ENCODE data around the gene CLMN. TPM values are rescaled to one million over a fixed set of nuclear protein-coding genes. Genes with fewer than 3 reads are reported as not detected.

CLMN gene
- total RNA-seq, 2 donors from 2014 or later = 3.4 to 4.0 TPM

DNA sequence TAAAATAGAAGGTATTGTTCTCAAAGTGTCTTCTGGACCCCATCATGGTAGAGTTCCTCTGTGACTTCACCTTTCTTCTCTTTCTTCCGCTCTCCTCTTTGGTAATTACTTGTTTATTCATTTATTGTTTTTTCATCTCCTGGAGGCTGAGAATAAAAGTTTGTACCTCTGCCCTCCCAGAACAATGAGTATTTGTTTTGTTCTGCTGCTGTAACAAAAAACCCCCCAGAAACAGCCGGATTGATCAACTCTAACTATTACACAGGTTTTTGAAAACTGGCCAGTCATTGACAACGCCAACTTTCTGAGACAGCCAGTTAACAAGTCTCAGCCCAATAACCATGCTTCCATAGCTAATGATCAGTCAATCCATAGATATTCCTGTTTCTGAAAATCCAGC, 154.2 kb downstream of the CLMN start:
- DNase-seq (ENCODE audit: low spot score) = no peak
- H3K4me1 ChIP-seq = no peaks in the 10 kb centered on the region
- no peaks in the 10 kb centered on the region for H3K27me3 ChIP-seq
- no peaks in the 10 kb centered on the region for H3K9me3 ChIP-seq
- no peaks in the 10 kb centered on the region for H3K36me3 ChIP-seq
- H3K4me3 ChIP-seq = no peak overlapping the region
- TF ChIP-seq, protein P1, sequence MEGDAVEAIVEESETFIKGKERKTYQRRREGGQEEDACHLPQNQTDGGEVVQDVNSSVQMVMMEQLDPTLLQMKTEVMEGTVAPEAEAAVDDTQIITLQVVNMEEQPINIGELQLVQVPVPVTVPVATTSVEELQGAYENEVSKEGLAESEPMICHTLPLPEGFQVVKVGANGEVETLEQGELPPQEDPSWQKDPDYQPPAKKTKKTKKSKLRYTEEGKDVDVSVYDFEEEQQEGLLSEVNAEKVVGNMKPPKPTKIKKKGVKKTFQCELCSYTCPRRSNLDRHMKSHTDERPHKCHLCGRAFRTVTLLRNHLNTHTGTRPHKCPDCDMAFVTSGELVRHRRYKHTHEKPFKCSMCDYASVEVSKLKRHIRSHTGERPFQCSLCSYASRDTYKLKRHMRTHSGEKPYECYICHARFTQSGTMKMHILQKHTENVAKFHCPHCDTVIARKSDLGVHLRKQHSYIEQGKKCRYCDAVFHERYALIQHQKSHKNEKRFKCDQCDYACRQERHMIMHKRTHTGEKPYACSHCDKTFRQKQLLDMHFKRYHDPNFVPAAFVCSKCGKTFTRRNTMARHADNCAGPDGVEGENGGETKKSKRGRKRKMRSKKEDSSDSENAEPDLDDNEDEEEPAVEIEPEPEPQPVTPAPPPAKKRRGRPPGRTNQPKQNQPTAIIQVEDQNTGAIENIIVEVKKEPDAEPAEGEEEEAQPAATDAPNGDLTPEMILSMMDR (IDR thresholded peaks at IDR 0.05) = no peak
- H3K27ac ChIP-seq = no peak overlapping the region

GRCh38 chr14:95164506-95164905, 155.2 kb downstream of the CLMN start:
- no peaks in the 10 kb centered on the region for H3K4me1 ChIP-seq
- TF ChIP-seq, protein P1 (IDR thresholded peaks at IDR 0.05) = no peak
- no peak for DNase-seq (ENCODE audit: low spot score)

DNA sequence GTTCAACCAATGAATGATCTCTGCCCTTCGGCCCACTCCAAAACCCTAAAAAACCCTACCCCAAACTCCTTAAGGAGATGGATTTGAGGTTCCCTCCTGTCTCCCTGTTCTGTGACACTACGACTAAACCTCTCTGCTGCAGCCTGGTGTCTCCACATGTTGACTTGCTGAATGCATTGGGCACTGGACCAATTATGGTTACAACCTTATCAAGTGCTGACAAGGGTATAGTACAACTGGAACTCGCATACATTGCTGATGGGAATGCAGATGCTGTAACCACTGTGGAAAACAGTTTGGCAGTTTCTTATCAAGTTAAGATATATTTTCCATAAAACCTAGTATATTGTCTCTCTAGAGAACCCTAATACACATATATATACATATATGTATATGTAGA, 156.0 kb downstream of the CLMN start:
- H3K27me3 ChIP-seq = no peaks in the 10 kb centered on the region
- no peak for DNase-seq (ENCODE audit: low spot score)
- no peaks in the 10 kb centered on the region for H3K36me3 ChIP-seq
- no peaks in the 10 kb centered on the region for H3K9me3 ChIP-seq
- no peak overlapping the region for H3K27ac ChIP-seq
- TF ChIP-seq, protein P1 (IDR thresholded peaks at IDR 0.05) = no peak
- H3K4me3 ChIP-seq = no peak overlapping the region
- H3K4me1 ChIP-seq = peaks cover 0 to 2% of the 10 kb centered on the region in 2 donors

More at GRCh38 chr14:95164506-95164905, 155.2 kb downstream of the CLMN start:
- H3K27ac ChIP-seq = no peak overlapping the region
- no peaks in the 10 kb centered on the region for H3K27me3 ChIP-seq
- no peaks in the 10 kb centered on the region for H3K9me3 ChIP-seq
- H3K4me3 ChIP-seq = no peak overlapping the region
- no peaks in the 10 kb centered on the region for H3K36me3 ChIP-seq

- Histone ChIP-seq H3K4me1 (peaks cover 0 to 7% of the 10 kb centered on the region in 2 donors), H3K27ac (no peak overlapping the region)
- TF ChIP-seq, protein P1 (IDR thresholded peaks at IDR 0.05) = no peak
Measured at GRCh38 chr14:95163132-95163531, 156.6 kb downstream of the CLMN start.

DNA sequence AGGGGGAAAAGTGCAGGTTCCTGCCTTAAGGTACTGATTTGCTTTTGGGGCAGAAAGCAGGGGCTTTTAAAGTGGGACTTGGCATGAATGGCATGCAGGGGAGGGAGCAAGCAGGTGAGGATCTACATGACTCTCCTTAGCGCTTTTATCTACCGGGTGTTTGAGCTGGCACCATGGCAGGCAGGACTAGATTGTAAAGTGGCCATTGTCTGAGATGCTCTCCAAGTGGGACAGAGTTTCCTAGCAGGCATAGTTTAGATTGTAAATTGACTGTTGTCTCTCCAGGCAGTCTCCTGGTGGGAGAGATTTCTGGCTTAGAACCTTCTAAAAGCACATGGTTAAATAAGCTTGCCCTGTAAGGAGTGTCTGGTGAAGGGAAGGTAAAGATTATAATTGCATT, 157.1 kb downstream of the CLMN start:
- Histone ChIP-seq H3K27ac (no peak overlapping the region), H3K27me3 (no peaks in the 10 kb centered on the region), H3K9me3 (no peaks in the 10 kb centered on the region), H3K4me1 (peaks cover 0 to 11% of the 10 kb centered on the region in 2 donors), H3K36me3 (no peaks in the 10 kb centered on the region), H3K4me3 (no peak overlapping the region)
- no peak for DNase-seq (ENCODE audit: low spot score)
- TF ChIP-seq, protein P1 (IDR thresholded peaks at IDR 0.05) = no peak

More at GRCh38 chr14:95163132-95163531, 156.6 kb downstream of the CLMN start:
- H3K9me3 ChIP-seq = no peaks in the 10 kb centered on the region
- no peak overlapping the region for H3K4me3 ChIP-seq
- no peaks in the 10 kb centered on the region for H3K27me3 ChIP-seq
- no peak for DNase-seq (ENCODE audit: low spot score)
- H3K36me3 ChIP-seq = no peaks in the 10 kb centered on the region

Data from right atrium auricular region (tissue), 2 donors.